Activated naive CD4-positive, alpha-beta T cell treated with Interleukin-2 at 50 U/mL for 16 hours (primary cell): Measurements from ENCODE around the gene MAN2C1.
"Not testable (repeated sequence)": the region's sequence is repeated elsewhere in the genome, so short reads cannot be mapped to it uniquely, and the experiment has no call there.

ENCODE experiments used
- DNase-seq: peaks from one replicate; pipeline ENCODE4 v3.0.0-alpha.2; 2020

MAN2C1 gene

DNA sequence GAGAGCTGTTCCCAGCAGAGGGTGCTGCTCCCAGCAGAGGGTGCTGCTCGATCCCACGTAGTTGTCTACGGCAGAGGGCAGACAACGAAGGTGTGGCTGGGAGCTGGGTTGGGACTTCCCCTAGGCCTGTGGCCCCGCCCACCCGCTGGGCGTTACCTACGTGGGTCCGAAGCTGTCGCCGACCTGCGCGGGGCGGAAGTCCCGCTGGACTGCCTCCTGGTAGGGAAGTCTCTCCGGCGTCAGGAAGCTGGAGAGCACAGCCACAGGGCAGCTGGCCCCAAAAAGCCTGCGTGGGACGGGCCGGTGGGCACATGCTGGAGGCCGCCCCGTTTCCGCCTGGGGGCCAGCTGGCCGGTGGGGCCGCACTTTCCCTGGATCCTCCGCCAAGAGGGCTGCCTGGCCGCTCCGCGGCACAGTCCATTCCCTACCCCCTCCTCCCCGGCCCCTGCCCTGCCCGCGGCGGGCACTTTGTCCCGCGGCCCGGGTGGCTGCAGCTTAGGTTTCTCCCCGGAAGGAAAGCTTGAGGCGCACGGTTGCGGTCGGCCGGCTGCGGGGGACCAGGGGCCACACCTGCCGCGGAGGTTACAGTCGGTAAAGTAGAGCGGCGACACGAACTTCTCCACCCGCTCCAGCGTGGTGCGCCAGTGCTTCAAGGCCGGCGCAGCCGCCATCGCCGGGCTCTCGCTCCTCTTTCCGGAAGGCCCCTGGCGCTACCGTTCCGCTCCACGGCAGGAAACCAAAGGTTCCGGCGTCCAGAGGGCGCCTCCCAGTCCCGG, at the start of gene MAN2C1:
MAN2C1 (minus strand) TSS at position 695 of the 776 bp plus-strand sequence; CDS start at position 671, 24 bp downstream.
- DNase-seq = peak; percentile 94

DNA sequence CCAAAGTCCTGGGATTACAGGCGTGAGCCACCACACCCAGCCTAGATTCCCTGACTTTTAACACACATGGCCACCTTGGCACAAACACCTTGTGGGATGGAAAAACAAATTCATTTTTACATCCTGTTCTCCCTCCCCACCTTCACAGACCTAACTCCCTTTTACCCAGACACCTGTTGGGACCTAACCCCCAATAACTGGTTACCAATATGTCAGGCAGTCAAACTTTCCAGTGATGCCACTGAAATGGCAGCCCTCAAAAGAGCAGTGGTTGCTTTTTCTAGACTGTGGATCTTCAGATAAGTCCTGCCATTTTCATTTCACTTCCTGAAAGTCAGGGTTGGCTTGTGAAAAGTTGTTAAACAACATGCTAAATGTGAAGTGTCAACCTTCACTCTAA, 48.2 kb upstream of the MAN2C1 start:
- DNase-seq = no peak

DNA sequence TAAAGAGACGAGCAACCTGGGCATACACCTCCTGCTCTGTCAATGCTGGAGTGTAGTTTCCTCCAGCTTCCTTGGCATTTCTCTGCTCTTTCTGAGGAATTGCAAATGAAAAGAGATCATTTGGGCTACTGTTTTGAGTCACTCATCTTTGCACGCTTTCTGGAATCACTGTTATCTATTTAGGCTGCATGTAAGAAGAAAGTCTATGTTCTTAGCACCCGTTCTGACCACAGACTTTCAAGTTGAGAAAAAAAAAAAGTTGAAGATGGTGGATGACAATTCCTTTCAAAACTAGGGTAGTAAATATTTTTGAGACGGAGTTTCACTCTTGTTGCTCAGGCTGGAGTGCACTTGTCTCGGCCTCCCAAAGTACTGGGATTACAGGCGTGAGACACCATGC, 41.8 kb upstream of the MAN2C1 start:
- no peak for DNase-seq

DNA sequence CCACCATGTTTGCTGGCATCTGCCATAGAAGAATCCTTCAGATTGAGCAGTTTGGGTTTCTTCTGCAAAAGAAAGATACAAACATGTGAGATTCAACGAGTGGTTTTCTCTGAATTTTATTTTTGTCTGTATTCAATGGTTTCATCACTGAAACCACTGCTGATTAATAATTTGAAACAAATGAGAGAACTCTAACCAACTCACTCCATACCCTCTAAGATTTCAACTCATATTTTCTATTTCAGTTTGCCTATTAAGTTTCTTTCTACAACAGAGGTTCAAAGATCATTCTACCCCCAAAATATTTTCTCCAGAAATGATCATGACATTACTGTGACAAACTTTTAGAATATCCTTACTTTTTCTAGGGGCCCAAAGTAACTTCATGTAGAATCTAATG, 38.7 kb upstream of the MAN2C1 start:
- no peak for DNase-seq

DNA sequence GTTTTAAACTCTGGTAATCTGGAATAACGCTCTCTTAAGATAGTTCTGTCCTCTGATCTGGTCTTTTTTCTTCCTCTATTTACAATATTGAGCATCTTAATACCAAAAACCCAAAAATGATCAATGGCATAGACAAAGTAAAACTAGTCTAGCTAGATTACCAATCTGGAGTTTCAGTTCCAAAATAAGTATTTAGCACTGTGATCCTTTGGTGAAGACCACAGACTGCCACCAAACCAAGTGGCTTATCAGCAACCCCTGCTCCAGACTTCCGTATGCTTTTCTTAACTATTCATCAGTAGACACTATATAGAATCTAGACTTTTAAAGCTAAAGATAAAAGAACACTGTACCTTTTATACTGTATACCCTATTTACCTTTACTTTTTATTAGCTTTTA, 35.5 kb upstream of the MAN2C1 start:
- DNase-seq = no peak

DNA sequence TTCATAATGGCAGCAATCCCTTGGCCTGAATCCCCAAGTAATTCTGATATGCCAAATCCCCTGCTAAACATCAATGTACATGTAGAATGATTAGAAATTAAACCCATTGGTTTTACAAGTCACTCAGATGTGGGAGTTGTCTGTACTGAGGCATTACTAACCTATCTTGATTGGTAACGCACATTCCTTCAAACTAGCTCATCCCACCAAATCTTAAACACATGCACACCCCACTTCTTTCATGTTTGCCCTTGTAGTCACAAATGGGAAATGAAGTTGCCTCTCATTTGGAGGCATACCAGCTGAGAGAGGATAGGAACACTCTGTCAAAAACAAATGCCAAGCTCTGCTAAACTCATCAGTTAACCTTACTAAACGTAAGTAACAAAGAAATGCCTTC, 29.1 kb upstream of the MAN2C1 start:
- DNase-seq = no peak

- no peak for DNase-seq
Measured at GRCh38 chr15:75389791-75390382, 21.5 kb upstream of the MAN2C1 start.

DNA sequence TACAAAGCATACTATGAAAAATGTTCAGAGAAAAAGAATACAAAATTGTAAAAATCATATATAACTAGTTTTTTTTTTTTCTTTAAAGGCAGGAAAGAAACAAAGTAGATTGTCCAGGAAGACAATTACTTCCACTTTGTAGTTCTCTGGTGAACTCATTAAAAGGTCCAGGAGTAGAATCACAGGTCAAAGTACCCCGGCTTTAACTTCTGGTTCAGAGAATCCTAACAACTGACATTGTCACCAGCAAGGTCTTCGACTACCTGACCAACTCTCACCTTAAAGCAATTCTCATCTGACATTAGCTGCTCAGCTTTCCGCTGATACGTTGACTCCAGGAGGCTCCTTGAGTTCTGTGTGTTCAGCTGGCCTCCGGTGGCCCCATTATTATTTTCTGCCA, 15.6 kb upstream of the MAN2C1 start:
- not testable (repeated sequence) for DNase-seq

GRCh38 chr15:75380773-75381172, 12.4 kb upstream of the MAN2C1 start:
- no peak for DNase-seq

DNA sequence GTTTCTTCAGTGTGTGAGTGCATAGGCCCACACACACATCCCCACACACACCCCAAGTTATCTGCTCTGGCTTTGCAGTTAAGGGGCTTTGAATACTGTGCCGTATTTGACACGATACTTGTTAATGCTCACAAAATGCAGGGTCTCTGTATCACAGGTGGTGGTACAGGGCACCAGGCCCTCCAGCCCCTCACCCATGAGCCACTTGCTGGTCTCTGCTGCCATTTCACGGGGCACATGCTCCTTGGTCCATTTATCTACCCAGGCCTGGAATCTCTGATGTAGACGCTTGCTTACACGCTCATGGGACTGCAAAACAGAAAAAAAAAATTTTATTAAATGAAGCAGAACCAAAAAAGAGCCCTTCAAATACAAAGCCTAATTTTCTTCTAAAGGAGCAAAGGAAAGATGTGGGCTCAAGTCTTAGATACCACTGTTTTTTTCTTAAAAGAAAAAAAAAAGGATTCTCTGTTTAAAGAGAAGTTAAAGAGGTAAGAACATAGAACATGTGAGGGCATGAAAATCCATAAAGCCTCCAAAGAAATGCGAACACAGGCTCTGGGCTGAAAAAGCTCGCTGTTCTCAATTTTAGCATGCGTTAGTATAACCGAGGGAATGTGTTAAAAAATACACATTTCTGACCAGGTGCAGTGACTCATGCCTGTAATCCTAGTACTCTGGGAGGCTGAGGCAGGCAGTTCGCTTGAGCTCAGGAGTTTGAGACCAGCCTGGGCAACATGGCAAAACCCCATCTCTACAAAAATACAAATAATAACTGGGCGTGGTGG, 3.7 kb upstream of the MAN2C1 start:
- DNase-seq = no peak

DNA sequence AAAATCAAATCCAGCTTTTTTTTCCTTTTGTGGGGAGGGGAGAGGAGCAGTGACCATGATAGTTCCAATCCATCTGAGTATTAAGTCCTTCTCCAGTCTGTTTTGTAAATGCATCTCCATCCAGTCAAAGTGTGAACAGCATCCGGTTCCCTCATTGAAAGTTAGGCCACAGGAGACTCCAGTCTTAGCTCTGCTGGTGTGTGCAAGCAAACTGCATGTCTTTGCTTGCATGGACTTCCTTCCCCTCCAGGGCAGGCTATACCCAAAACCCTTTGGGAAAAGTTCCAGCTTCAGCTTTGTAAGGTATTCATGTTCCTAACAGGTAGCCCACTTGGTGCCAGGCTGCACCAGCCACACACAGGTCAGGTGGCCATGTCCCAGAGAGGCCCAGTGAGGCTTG, 3.1 kb upstream of the MAN2C1 start:
- DNase-seq = no peak

GRCh38 chr15:75369897-75370581, 1.6 kb upstream of the MAN2C1 start:
- DNase-seq = no peak

DNA sequence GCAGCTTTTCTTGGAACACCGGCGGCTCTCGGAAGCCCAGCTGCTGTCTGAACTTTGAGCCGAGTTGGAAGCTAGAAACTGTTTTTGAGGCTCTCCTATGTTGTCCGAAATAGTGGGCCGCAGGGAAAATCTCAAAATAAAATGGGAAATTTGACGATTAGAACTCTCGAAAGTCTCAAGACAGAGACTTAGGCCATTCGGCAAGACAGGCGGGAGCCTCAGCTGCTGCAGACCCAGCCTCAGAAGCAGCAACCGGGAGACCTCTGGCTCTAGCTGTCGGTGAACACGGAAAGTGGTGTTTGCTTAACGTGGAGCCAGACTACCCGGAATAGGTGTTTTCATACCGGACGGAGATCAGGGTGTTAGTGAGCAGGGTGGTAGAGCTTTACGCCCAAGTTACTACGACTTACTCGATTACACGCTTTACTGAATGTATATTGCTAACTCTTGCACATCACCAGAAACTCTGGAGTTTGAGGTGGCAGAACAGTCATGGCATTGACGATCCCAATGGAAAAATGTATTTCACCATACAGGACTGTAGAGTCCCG, 357 bp upstream of the MAN2C1 start:
- no peak for DNase-seq

- DNase-seq = no peak
Measured at GRCh38 chr15:75367406-75367912, 948 bp downstream of the MAN2C1 start.

- DNase-seq = no peak
Measured at GRCh38 chr15:75367006-75367405, 1.4 kb downstream of the MAN2C1 start.

DNA sequence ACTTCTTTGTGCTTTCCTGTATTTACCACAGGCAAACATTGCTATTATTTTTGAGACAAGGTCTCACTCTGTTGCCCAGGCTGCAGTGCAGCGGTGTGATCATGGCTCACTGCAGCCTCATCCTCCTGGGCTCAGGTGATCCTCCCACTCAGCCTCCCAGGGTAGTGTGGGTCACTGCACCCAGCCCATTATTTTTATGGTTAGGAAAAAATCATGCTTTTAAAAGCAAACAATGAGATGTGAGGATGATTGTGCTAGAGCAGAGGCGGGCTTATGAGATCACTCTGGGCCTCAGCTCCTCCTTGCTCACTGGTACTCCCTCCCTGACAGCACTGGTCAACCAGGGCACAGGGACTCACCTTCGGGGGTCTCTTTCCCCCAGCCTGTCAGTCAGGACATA, 2.2 kb downstream of the MAN2C1 start:
- DNase-seq = no peak

- DNase-seq = no peak
Measured at GRCh38 chr15:75364881-75365280, 3.5 kb downstream of the MAN2C1 start.

- no peak for DNase-seq
Measured at GRCh38 chr15:75363786-75364185, 4.6 kb downstream of the MAN2C1 start.

- DNase-seq = no peak
Measured at GRCh38 chr15:75362642-75363249, 5.7 kb downstream of the MAN2C1 start.

- DNase-seq = no peak
Measured at GRCh38 chr15:75361989-75362641, 6.3 kb downstream of the MAN2C1 start.

DNA sequence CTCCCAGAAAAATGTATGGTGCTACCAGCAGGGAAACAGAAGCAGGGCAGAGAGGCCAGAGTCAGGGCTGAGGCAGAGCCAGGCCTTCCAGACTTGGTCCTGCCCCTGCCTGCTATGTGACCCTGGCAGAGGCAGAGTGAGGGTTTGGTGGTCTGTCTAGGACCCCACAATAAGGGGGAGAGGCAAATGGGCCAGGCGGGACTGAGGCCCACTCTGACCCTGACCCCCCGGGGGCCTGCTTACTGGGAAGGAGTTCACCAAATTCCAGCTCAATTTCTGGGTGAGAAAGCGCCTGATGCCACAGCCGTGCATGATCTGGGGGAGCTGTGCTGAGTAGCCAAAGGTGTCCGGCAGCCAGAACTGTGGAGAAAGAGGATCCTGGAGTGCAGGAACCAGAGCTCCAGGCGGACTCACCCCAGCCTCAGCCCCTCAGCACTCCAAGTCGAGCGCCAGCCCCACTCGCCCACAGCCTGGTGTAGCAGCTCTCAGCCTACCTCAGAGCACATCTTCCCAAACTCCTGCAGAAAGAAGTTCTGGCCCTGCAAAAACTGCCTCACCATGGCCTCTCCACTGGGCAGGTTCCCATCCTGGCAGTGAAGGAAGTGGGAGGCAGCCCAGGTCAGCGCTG, 6.9 kb downstream of the MAN2C1 start:
- DNase-seq = no peak
